ENCODE measurements around the gene DPYSL5. TPM values are rescaled to one million over a fixed set of nuclear protein-coding genes. Genes with fewer than 3 reads are reported as not detected.

Gene DPYSL5
- total and polyA plus RNA-seq, 2 donors (not counting 3 experiments of a cell fraction or from before 2014, with no cell fraction given) = not detected

- H3K9ac ChIP-seq (replicated peaks; ENCODE audit: extremely low read depth, insufficient read depth, low read length) = no peak overlapping the region
- no peaks in the 10 kb centered on the region for H3K4me1 ChIP-seq (ENCODE audit: control insufficient read depth, extremely low read depth, insufficient read depth, low read length)
- BruUV-seq (replicated peaks) = no TSS peak
- H3K27ac ChIP-seq (ENCODE audit: insufficient read depth, low read depth, low read length) = no peak overlapping the region
- no peak for TF ChIP-seq GATA2 (IDR thresholded peaks at IDR 0.05; ENCODE audit: insufficient read depth, insufficient read length, low read depth, low read length)
- no peak for TF ChIP-seq MAX (IDR thresholded peaks at IDR 0.05; ENCODE audit: insufficient read depth, insufficient read length)
- no peak for TF ChIP-seq POLR2AphosphoS5 (IDR thresholded peaks at IDR 0.05; ENCODE audit: insufficient read depth, low read depth, low read length)
- no peak for TF ChIP-seq CTCF (IDR thresholded peaks at IDR 0.05; ENCODE audit: extremely low read depth in 1 of 2, insufficient read depth in 1 of 2, low read depth in 1 of 2, low read length in 2 of 2)
- no peak for TF ChIP-seq POLR2A (IDR thresholded peaks at IDR 0.05; ENCODE audit: low read depth, low read length)
- no peak for FAIRE-seq
- DNase-seq (ENCODE audit: low read depth, low spot score) = no peak
- H4K20me1 ChIP-seq (replicated peaks; ENCODE audit: control insufficient read depth, extremely low read depth, insufficient read depth, low read length) = no peaks in the 10 kb centered on the region
- no peaks in the 10 kb centered on the region for H3K9me1 ChIP-seq (replicated peaks; ENCODE audit: control insufficient read depth, extremely low read depth, insufficient read depth, low read length)
- H3K9me3 ChIP-seq (replicated peaks; ENCODE audit: control insufficient read depth, insufficient read depth, low read length) = no peaks in the 10 kb centered on the region
- dilution Hi-C loops (cut with MboI; ENCODE audit: extremely low pct_ligation_motif_present, low sequenced_read_pairs) = no loop called here
- no peak overlapping the region for H3K4me3 ChIP-seq (replicated peaks in 1 of 3; ENCODE audit: insufficient read depth in 1 of 3, low read depth in 1 of 3, low read length in 3 of 3)
- POLR2A ChIA-PET = no interaction called here
- CTCF ChIA-PET = interaction anchor here (1.4 to 1.8 kb wide), 2 partner anchors 9 to 55 kb away, joined by 3 to 4 read pairs; no protein-coding TSS in a partner anchor
- H3K79me2 ChIP-seq (ENCODE audit: control insufficient read depth, insufficient read depth, low read length) = no peaks in the 10 kb centered on the region
- H3K4me2 ChIP-seq (ENCODE audit: insufficient read depth, low read length) = no peak overlapping the region
- peaks cover 11 to 12% of the 10 kb centered on the region in 2 experiments for H3K27me3 ChIP-seq (ENCODE audit: control insufficient read depth in 2 of 2, insufficient read depth in 2 of 2, low read length in 2 of 2)
- no peak overlapping the region for H2AFZ ChIP-seq (ENCODE audit: low read depth, low read length)
- no peaks in the 10 kb centered on the region for H3K36me3 ChIP-seq (ENCODE audit: control insufficient read depth in 2 of 2, extremely low read depth in 1 of 2, insufficient read depth in 2 of 2, low read length in 2 of 2)
- intact Hi-C loops (cut with micrococcal nuclease) = loop anchor here (10.0 kb wide), 1 partner anchor 1254 kb away; no protein-coding TSS in a partner anchor
Observed at GRCh38 chr2:26900831-26901321, 52.9 kb downstream of the DPYSL5 start.
